ENCODE results near the gene ECSCR.
"Not testable (repeated sequence)": the region's sequence is repeated elsewhere in the genome, so short reads cannot be mapped to it uniquely, and the experiment has no call there.

Gene ECSCR

GRCh38 chr5:139462586-139463276, at the start of gene ECSCR:
ECSCR (minus strand) TSS chr5:139462743; CDS start chr5:139462670, 73 bp downstream.
- peak; percentile 66 for DNase-seq (ENCODE audit: low read depth, low spot score)

- not testable (repeated sequence) for DNase-seq (ENCODE audit: low read depth, low spot score)
Measured at GRCh38 chr5:139504722-139505121, 42.2 kb upstream of the ECSCR start.

- DNase-seq (ENCODE audit: low read depth, low spot score): peak; percentile 60
Measured at GRCh38 chr5:139503879-139504278, 41.3 kb upstream of the ECSCR start.

- DNase-seq (ENCODE audit: low read depth, low spot score): not testable (repeated sequence)
Measured at GRCh38 chr5:139503036-139503817, 40.7 kb upstream of the ECSCR start.

GRCh38 chr5:139501381-139501780, 38.8 kb upstream of the ECSCR start:
- no peak for DNase-seq (ENCODE audit: low read depth, low spot score)

- DNase-seq (ENCODE audit: low read depth, low spot score): no peak
Measured at GRCh38 chr5:139495638-139496435, 33.3 kb upstream of the ECSCR start.

- no peak for DNase-seq (ENCODE audit: low read depth, low spot score)
Measured at GRCh38 chr5:139494832-139495231, 32.3 kb upstream of the ECSCR start.

- DNase-seq (ENCODE audit: low read depth, low spot score): no peak
Measured at GRCh38 chr5:139494256-139494655, 31.7 kb upstream of the ECSCR start.

GRCh38 chr5:139492700-139493192, 30.2 kb upstream of the ECSCR start:
- DNase-seq (ENCODE audit: low read depth, low spot score): no peak

GRCh38 chr5:139488260-139488659, 25.7 kb upstream of the ECSCR start:
- DNase-seq (ENCODE audit: low read depth, low spot score): no peak

GRCh38 chr5:139486201-139486600, 23.7 kb upstream of the ECSCR start:
- DNase-seq (ENCODE audit: low read depth, low spot score): peak; percentile 50

GRCh38 chr5:139482890-139483208, 20.3 kb upstream of the ECSCR start:
- not testable (repeated sequence) for DNase-seq (ENCODE audit: low read depth, low spot score)

GRCh38 chr5:139482050-139482889, 19.7 kb upstream of the ECSCR start, which contains the start of gene STING1:
STING1 (minus strand) TSS chr5:139482758; CDS start chr5:139481704, 1,054 bp downstream.
- no peak for DNase-seq (ENCODE audit: low read depth, low spot score)

- DNase-seq (ENCODE audit: low read depth, low spot score): no peak
Measured at GRCh38 chr5:139481580-139482049, 19.1 kb upstream of the ECSCR start.

GRCh38 chr5:139481122-139481533, 18.6 kb upstream of the ECSCR start:
- DNase-seq (ENCODE audit: low read depth, low spot score): no peak

GRCh38 chr5:139479729-139480128, 17.2 kb upstream of the ECSCR start:
- DNase-seq (ENCODE audit: low read depth, low spot score): not testable (repeated sequence)

- DNase-seq (ENCODE audit: low read depth, low spot score): peak; percentile 30
Measured at GRCh38 chr5:139478657-139479423, 16.3 kb upstream of the ECSCR start.

GRCh38 chr5:139475865-139476617, 13.5 kb upstream of the ECSCR start:
- DNase-seq (ENCODE audit: low read depth, low spot score): no peak

Data from ELF-1 (cell line).